ENCODE data around the gene SECTM1.
"Not testable (repeated sequence)": the region's sequence is repeated elsewhere in the genome, so short reads cannot be mapped to it uniquely, and the experiment has no call there.

SECTM1 gene

DNA sequence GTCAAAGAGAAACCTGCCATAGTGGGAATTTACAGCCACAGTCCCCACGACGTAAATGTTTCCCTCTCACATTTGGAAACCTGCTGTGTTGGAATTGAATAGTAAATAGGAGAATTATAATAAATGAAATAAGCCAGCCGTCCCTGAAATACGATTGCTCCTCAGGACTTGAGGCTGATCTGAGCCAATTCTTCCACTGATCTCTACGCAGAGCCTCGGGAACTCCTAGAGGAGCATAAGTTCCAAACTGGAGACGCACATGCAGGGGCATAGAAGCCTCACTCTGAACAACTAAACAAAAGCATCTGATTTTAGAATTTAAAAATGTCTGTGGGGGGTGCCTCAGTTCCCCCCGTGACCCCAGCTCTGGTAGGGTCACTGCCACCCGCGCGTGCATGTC lies 15.3 kb upstream of the SECTM1 start:
- DNase-seq (ENCODE audit: low read depth in 1 of 2, low spot score in 1 of 2): no peak

- no peak for DNase-seq (ENCODE audit: low read depth in 1 of 2, low spot score in 1 of 2)
Observed at GRCh38 chr17:82348434-82348833, 14.9 kb upstream of the SECTM1 start.

DNA sequence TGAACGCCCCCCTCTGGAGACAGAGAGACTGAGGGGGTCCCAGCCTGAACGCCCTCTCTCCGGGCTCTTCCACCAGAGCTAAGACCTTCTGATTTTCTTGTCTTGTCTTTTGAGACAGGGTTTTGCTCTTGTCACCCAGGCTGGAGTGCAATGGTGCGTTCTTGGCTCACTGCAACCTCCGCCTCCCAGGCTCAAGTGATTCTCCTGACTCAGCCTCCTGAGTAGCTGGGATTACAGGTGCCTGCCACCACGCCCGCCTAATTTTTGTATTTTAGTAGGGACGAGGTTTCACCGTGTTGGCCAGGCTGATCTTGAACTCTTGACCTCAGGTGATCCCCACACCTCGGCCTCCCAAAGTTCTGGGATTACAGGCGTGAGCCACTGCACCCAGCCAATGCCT lies 14.4 kb upstream of the SECTM1 start:
- DNase-seq (ENCODE audit: low read depth in 1 of 2, low spot score in 1 of 2): not testable (repeated sequence)

GRCh38 chr17:82346342-82347300 lies 13.1 kb upstream of the SECTM1 start:
- no peak for DNase-seq (ENCODE audit: low read depth in 1 of 2, low spot score in 1 of 2)

GRCh38 chr17:82345151-82345976 lies 11.8 kb upstream of the SECTM1 start:
- DNase-seq (ENCODE audit: low read depth in 1 of 2, low spot score in 1 of 2): no peak

- no peak for DNase-seq (ENCODE audit: low read depth in 1 of 2, low spot score in 1 of 2)
Observed at GRCh38 chr17:82344175-82344907, 10.8 kb upstream of the SECTM1 start.

GRCh38 chr17:82343560-82343959 lies 10.0 kb upstream of the SECTM1 start:
- DNase-seq (ENCODE audit: low read depth in 1 of 2, low spot score in 1 of 2): no peak

GRCh38 chr17:82342361-82343079 lies 9.0 kb upstream of the SECTM1 start:
- no peak for DNase-seq (ENCODE audit: low read depth in 1 of 2, low spot score in 1 of 2)

DNA sequence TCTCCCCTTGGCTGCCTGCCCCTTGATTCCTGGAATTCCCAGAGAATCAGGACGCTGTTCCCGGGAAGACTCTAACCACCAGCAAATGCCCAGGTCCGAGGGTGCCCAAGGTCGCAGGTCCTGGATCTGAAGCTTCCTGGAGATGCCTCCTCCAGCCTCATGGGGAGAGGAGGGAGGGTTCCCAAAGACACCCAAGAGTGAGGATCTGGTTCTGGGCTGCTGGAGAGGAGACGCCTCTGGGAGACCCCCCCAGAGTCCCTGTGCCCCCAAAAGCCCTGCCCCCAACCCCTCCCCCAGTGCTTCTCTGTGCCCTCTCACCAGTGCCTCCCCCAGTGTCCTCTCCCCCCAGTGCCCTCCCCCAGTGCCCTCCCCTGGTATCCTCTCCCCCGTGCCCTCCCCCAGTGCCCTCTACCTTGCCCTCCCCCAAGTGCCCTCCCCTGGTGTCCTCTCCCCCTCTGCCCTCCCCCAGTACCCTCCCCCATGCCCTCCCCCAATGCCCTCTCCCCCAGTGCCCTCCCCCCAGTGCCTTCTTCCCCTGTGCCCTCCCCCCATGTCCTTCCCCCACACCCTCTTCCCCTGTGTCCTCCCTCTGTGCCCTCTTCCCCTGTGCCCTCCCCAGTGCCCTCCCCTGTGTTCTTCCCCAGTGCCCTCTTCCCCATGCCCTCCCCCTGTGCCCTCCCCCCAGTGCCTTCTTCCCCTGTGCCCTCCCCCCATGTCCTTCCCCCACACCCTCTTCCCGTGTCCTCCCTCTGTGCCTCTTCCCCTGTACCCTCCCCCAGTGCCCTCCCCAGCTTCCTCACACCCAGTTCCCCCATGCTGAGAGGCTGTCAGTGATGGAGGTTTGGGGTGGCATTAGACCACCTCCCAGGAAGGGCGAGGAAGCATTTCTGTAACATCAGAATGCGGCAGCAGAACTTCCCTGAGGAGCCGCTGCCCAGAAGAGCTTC lies 6.3 kb upstream of the SECTM1 start:
- DNase-seq (ENCODE audit: low read depth in 1 of 2, low spot score in 1 of 2): no peak

DNA sequence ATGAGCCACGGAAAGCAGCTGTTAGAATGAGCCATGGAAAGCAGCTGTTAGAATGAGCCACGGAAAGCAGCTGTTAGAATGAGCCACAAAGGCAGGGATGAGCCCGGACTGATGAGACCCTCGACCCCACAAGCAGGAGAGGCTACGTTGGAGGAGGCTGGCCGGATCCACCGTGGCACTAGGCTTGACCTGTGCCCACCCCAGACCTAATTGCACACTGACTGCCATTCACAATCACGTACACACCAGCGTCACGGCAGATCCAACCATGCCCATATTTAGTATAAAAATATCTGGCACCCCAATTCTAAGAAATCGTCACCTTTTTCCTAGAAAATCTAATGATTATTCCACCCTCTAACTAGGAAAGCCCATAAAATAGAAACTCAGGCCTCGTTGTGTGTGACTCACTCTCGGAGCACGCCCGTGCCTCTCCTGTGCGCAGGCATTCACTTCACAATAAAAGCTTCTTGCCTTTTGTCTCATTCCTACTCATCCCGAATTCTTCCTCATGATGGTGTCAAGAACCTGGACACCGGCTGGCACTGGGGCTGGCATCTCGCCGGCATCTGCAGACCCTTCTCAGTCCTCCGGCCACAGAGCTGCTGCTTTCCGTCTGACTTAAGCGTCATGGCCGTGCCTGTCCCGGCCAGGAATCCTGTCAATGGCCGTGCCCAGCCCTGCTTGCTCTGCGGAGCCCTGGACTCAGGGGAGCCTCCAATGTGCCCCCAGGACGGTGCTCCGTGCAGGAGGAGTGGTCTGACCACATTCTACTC lies 5.5 kb upstream of the SECTM1 start:
- no peak for DNase-seq (ENCODE audit: low read depth in 1 of 2, low spot score in 1 of 2)

DNA sequence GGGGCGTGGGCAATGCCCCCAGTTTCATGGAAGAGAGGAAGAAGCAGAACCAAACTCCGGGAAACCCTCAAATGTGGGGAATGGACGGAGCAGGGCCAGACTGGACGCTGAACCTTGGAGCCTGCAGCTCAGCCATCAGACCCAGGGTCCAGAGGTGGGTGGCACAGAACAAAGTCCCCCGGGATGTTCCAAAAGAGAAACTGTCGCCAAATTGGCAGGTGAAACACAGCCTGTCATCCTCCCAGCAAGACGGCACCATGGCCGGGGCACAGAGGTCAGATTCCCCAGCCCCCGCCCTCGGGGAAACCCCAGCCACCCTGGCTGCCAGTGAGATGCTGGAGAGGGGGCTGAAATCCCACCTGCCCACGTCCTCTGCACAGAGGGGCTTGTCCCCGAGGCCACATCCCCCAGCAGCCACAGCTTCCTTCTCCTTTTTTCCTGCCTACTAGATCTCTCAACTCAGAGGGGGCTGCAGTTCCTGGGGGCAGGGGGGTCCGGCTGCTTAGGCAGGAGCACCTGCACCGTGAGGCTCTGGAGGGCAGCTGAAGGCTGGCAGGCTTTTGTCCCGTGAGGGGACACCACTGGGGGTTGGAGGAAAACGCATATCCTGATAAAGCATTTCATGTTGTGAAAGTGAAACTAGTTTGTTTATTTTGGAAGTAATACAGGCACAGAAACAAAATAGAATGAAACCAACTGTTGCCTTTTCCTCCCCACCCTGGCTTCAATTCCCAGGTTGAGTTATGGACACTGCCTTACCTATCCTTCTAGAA lies 1.2 kb upstream of the SECTM1 start:
- DNase-seq (ENCODE audit: low read depth in 1 of 2, low spot score in 1 of 2): no peak

GRCh38 chr17:82334204-82334621 lies 647 bp upstream of the SECTM1 start:
- DNase-seq (ENCODE audit: low read depth in 1 of 2, low spot score in 1 of 2): no peak

DNA sequence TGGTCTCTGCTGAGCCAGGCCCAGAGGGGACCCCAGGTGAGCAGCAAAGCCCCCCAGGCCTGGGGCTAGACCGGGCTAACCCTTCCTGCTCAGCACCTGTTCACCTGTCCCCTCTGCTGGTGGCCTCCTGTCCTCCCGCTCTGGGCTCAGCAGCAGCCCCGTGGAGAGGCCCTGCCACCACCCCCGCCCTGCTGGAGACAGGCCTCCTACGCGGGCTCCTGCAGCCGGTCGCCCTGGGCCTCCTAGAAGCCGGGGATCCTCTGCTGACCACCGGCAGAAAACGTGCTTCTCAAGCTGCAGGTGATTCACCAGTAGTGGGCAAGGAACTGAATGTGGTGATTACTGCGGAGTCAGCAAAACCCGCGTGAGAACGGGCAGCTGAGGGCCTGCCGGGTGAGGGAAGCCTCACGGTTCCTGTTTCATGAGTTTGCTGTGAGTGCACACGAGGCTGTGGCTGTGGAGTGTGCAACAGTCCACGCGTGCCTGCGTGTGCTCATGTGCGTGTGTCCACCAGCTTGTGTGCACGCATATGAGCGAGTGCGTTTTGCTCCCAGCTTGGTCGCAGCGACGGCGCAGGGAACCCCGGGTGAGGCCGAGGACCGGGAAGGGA lies 792 bp downstream of the SECTM1 start:
- no peak for DNase-seq (ENCODE audit: low read depth in 1 of 2, low spot score in 1 of 2)

DNA sequence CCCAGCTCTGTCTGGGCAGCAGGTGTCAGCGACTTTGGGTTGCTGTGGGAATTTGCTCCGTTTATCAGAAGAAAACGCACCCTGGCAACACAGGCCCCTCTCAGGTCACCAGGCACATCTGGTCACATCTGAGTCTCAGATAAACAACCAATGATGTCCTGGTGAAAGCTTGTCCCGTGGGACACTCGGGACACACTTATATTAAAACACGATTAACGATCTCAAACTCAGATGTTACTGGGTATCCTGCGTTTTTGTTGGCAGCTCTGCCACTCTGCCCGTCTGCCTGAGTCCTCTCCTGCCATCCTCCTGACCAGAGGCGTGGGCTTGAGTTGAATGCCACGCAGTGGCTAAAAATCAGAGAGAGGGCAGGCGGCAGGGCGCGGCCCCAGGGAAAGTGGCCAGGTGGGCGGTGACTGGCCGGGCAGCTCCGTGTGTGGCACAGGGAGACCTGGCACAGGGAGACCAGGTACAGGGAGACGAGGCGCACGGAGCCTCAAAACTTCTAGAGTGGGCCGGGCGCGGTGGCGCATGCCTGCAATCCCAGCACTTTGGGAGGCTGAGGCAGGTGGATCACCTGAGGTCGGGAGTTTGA lies 2.1 kb downstream of the SECTM1 start:
- DNase-seq (ENCODE audit: low read depth in 1 of 2, low spot score in 1 of 2): no peak

GRCh38 chr17:82330322-82331239 lies 3.0 kb downstream of the SECTM1 start:
- no peak for DNase-seq (ENCODE audit: low read depth in 1 of 2, low spot score in 1 of 2)

DNA sequence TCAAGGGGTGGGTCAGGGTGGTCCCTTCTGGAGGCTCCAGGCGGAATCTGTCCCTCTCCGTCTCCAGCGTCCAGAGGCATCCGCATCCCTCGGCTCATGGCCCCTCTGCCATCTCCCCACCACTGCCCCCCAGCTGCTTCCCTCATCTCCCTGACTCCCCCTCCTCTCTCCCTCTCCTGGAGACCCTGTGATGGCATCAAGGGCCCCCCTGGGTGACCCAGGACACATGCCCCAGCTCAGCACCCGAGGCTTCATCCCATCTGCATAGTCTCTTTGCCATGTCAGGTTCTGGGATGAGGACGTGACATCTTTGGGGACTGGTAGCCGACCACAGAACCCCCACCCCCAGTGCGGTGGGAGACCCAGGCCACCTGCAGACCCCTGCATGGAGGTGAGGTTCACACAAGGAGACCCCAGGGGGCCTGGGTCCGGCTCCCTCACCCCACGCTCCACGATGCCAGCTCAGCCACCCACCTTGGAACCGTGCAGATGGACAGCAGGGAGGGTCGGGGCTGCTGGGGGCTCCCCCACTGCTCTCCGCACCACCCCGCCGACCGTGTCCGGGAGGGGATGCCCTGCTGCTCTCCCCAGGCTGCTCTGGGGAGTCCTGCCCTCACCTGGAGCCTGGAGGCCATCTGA lies 3.8 kb downstream of the SECTM1 start:
- no peak for DNase-seq (ENCODE audit: low read depth in 1 of 2, low spot score in 1 of 2)
